ENCODE measurements around the gene RPUSD3.

Gene RPUSD3

GRCh38 chr3:9834520-9835380, 9.1 kb downstream of the RPUSD3 start:
- no peak for DNase-seq (ENCODE audit: low spot score)

GRCh38 chr3:9833078-9833477, 10.7 kb downstream of the RPUSD3 start:
- no peak for DNase-seq (ENCODE audit: low spot score)

GRCh38 chr3:9831253-9831652, 12.6 kb downstream of the RPUSD3 start:
- no peak for DNase-seq (ENCODE audit: low spot score)

- no peak for DNase-seq (ENCODE audit: low spot score)
Measured at GRCh38 chr3:9828801-9829755, 14.7 kb downstream of the RPUSD3 start.

- peak; percentile 23 for DNase-seq (ENCODE audit: low spot score)
Measured at GRCh38 chr3:9826815-9827573, 16.8 kb downstream of the RPUSD3 start.

- no peak for DNase-seq (ENCODE audit: low spot score)
Measured at GRCh38 chr3:9825451-9826040, 18.3 kb downstream of the RPUSD3 start.

- peak; percentile 21 for DNase-seq (ENCODE audit: low spot score)
Measured at GRCh38 chr3:9820946-9821345, 22.9 kb downstream of the RPUSD3 start.

- DNase-seq (ENCODE audit: low spot score) = no peak
Measured at GRCh38 chr3:9820543-9820942, 23.3 kb downstream of the RPUSD3 start.

GRCh38 chr3:9818666-9819335, 25.0 kb downstream of the RPUSD3 start:
- no peak for DNase-seq (ENCODE audit: low spot score)

- no peak for DNase-seq (ENCODE audit: low spot score)
Measured at GRCh38 chr3:9817436-9817835, 26.4 kb downstream of the RPUSD3 start.

GRCh38 chr3:9815986-9816385, 27.8 kb downstream of the RPUSD3 start:
- DNase-seq (ENCODE audit: low spot score) = no peak

GRCh38 chr3:9812870-9813483, 30.8 kb downstream of the RPUSD3 start:
- DNase-seq (ENCODE audit: low spot score) = no peak

GRCh38 chr3:9810846-9811245, 33.0 kb downstream of the RPUSD3 start:
- DNase-seq (ENCODE audit: low spot score) = no peak

GRCh38 chr3:9810433-9810770, 33.4 kb downstream of the RPUSD3 start:
- peak; percentile 31 for DNase-seq (ENCODE audit: low spot score)

GRCh38 chr3:9809615-9810432, 34.0 kb downstream of the RPUSD3 start, which contains the start of gene TTLL3:
TSS of gene TTLL3 (plus strand) at chr3:9810262. CDS start at chr3:9810662, 400 bp downstream.
- DNase-seq (ENCODE audit: low spot score) = peak; percentile 55

- DNase-seq (ENCODE audit: low spot score) = no peak
Measured at GRCh38 chr3:9809239-9809614, 34.6 kb downstream of the RPUSD3 start.

- peak; percentile 33 for DNase-seq (ENCODE audit: low spot score)
Measured at GRCh38 chr3:9808345-9809037, 35.3 kb downstream of the RPUSD3 start.

GRCh38 chr3:9807981-9808344, 35.8 kb downstream of the RPUSD3 start:
- no peak for DNase-seq (ENCODE audit: low spot score)

Data from cerebellar cortex (tissue), 1 donor.